GM12878 (cell line): ENCODE data around the gene AP3D1. TPM values are rescaled to one million over a fixed set of nuclear protein-coding genes. Genes with fewer than 3 reads are reported as not detected.

Experiments used
- ATAC-seq: fragments of 200-7000 bp; cut with Tn5 transposase; 3 replicates; pipeline ENCODE4 v1.9.1; 2020; ENCODE audit warnings: mild to moderate bottlenecking, moderate library complexity
- BruUV-seq: library from RNA; stranded (reverse); fragments of 400-500 nt; replicated peaks from 2 replicates; lab custom pipeline; 2021; lab: Mats Ljungman, UMichigan
- CTCF ChIA-PET: fragments of 300-600 bp; sonication (Branson Sonifier 250); formaldehyde crosslinking; extraction: SDS; loops from one replicate; lab custom pipeline; 2021; ENCODE audit warnings: inconsistent platforms; lab: Yijun Ruan, JAX
- POLR2A ChIA-PET: fragments of 350-600 bp; formaldehyde crosslinking; extraction: SDS; loops from one replicate; lab custom pipeline; 2021; ENCODE audit warnings: inconsistent platforms; lab: Charles Lee
- RAD21 ChIA-PET: fragments of 300-600 bp; sonication (Branson Sonifier 250); formaldehyde crosslinking; loops from one replicate; lab custom pipeline; 2023; ENCODE audit warnings: antibody characterized with exemption; ENCODE audit not compliant: unreplicated experiment; lab: Charles Lee
- SMC1A ChIA-PET: fragments of 300-600 bp; sonication (Branson Sonifier 250); formaldehyde crosslinking; loops from one replicate; lab custom pipeline; 2023; ENCODE audit not compliant: unreplicated experiment, uncharacterized antibody; lab: Charles Lee
- DNase-seq: peaks from one replicate; pipeline ENCODE4 v3.0.0-alpha.2; 2011; ENCODE audit warnings: low read depth, low spot score
- FAIRE-seq: peaks from 3 replicates; lab custom pipeline; 2011; peaks lifted over from hg19 to GRCh38; lab: Jason Lieb, UNC
- H2AFZ ChIP-seq: 2 replicates; pipeline ENCODE4 v1.6.0; 2011; ENCODE audit warnings: low read depth, low read length, control low read depth; ENCODE audit not compliant: control insufficient read depth
- H3K27ac ChIP-seq: 2 replicates; pipeline ENCODE4 v1.5.1; 2011; ENCODE audit warnings: control low read depth; ENCODE audit not compliant: control insufficient read depth, insufficient read depth
- H3K27me3 ChIP-seq, 2 experiments: replicated peaks in 1 of 2; 2 replicates each; pipeline versions ENCODE4 v1.6.0 to v1.6.1; 2011; ENCODE audit warnings: low read length in 1 of 2; ENCODE audit not compliant: control insufficient read depth in 2 of 2, insufficient read depth in 2 of 2
- H3K36me3 ChIP-seq, 2 experiments: 2 replicates each; pipeline ENCODE4 v1.5.1; 2011; ENCODE audit warnings: low read length in 1 of 2; ENCODE audit not compliant: control insufficient read depth in 2 of 2, insufficient read depth in 2 of 2
- H3K4me1 ChIP-seq: 2 replicates; pipeline ENCODE4 v1.6.1; 2011; ENCODE audit warnings: mild to moderate bottlenecking, low read length, moderate library complexity, mixed read lengths; ENCODE audit not compliant: control insufficient read depth, insufficient read depth
- H3K4me2 ChIP-seq: 2 replicates; pipeline ENCODE4 v1.6.0; 2011; ENCODE audit warnings: control low read depth; ENCODE audit not compliant: control insufficient read depth, insufficient read depth
- H3K4me3 ChIP-seq: fragments of 200-600 bp; sonication (generic); 2 replicates; pipeline ENCODE4 v1.5.1; 2016
- H3K79me2 ChIP-seq: 2 replicates; pipeline ENCODE4 v1.6.0; 2011; ENCODE audit warnings: low read length; ENCODE audit not compliant: control insufficient read depth, insufficient read depth
- H3K9ac ChIP-seq: 2 replicates; pipeline ENCODE4 v1.8.0; 2011; ENCODE audit warnings: low read length, control low read depth, mixed read lengths; ENCODE audit not compliant: control insufficient read depth, insufficient read depth
- H3K9me3 ChIP-seq: replicated peaks from 3 replicates; pipeline ENCODE4 v1.5.1; 2011; ENCODE audit warnings: mild to moderate bottlenecking, low read length; ENCODE audit not compliant: control insufficient read depth, insufficient read depth
- H4K20me1 ChIP-seq: 2 replicates; pipeline ENCODE4 v1.6.0; 2011; ENCODE audit not compliant: control insufficient read depth, insufficient read depth
- MTA2 ChIP-seq: fragments of 450-650 bp; IDR thresholded peaks from 2 replicates; pipeline ENCODE4 v1.6.1; 2016; ENCODE audit warnings: low read depth, mild to moderate bottlenecking, moderate library complexity
- NR2C2 ChIP-seq: IDR thresholded peaks from 2 replicates; pipeline ENCODE4 v1.6.1; 2011; ENCODE audit warnings: borderline replicate concordance, low read depth; ENCODE audit not compliant: control insufficient read depth, insufficient read length
- POLR2A ChIP-seq: IDR thresholded peaks from 2 replicates; pipeline ENCODE4 v1.6.1; 2011; ENCODE audit warnings: low read depth, mild to moderate bottlenecking, low read length
- RUNX3 ChIP-seq: IDR thresholded peaks from 2 replicates; pipeline ENCODE4 v1.6.1; 2012; ENCODE audit warnings: low read length, inconsistent platforms
- WGBS: methylation state at CpG from one replicate; pipeline ENCODE4 v1.1.6; 2016; ENCODE audit warnings: low lambda C conversion rate; ENCODE audit not compliant: insufficient replicate concordance, insufficient coverage; ENCODE audit errors: missing lambda C conversion rate; 5-methylcytosine and 5-hydroxymethylcytosine counted together
- in situ Hi-C: fragments of 300-500 bp; cut with MboI; formaldehyde crosslinking; loops from 9 replicates; pipeline ENCODE4 v1.14.3; 2018; ENCODE audit warnings: mixed read lengths
- intact Hi-C: fragments of 100-400 bp; cut with micrococcal nuclease; formaldehyde crosslinking; loops from one replicate; pipeline ENCODE4 v1.14.2; 2022; ENCODE audit not compliant: unreplicated experiment
- polyA plus RNA-seq, 11 experiments: library from polyadenylated mRNA; depleted of rRNA in 4 of 11; unstranded in 6 of 11; stranded (reverse) in 5 of 11; fragments of >200 nt; fragmentation: Nextera tagmentation in 4 of 11; fragmentation: Illumina TruSeq in 1 of 11; extraction: Ambion mirVana in 4 of 11; extraction: Trizol in 1 of 11; gene quantifications; 1 replicate in 1 of 11; 2 replicates in 10 of 11; pipeline versions ENCODE4 v1.2.1 to v1.2.3, GENCODE V29; 2011 to 2016; ENCODE audit warnings: inconsistent platforms in 2 of 11, missing spikeins in 2 of 11, low read depth in 1 of 11
- total RNA-seq, 4 experiments: library from RNA; depleted of rRNA in 3 of 4; stranded (reverse); fragments of >200 nt in 3 of 4; fragmentation: Illumina TruSeq in 1 of 4; extraction: Trizol in 1 of 4; gene quantifications; 2 replicates each; pipeline versions ENCODE4 v1.2.1 to v1.2.3, GENCODE V29; 2013 to 2021
- TF ChIP-seq, protein P1 (sequence below): fragments of 450-650 bp; formaldehyde crosslinking; IDR thresholded peaks from 2 replicates; pipeline ENCODE4 v1.4.0; 2020; ENCODE audit warnings: mild to moderate bottlenecking, moderate library complexity
- TF ChIP-seq, protein P2 (sequence below): fragments of 450-650 bp; IDR thresholded peaks from 2 replicates; pipeline ENCODE4 v1.6.1; 2017; ENCODE audit warnings: mild to moderate bottlenecking, low read depth, inconsistent platforms; ENCODE audit not compliant: poor library complexity, severe bottlenecking

Gene AP3D1
- total and polyA plus RNA-seq, 10 of the 15 experiments (the other 5 are each of a cell fraction or from before 2014, with no cell fraction given) = 1.5 to 108 (median 59.1) TPM

DNA sequence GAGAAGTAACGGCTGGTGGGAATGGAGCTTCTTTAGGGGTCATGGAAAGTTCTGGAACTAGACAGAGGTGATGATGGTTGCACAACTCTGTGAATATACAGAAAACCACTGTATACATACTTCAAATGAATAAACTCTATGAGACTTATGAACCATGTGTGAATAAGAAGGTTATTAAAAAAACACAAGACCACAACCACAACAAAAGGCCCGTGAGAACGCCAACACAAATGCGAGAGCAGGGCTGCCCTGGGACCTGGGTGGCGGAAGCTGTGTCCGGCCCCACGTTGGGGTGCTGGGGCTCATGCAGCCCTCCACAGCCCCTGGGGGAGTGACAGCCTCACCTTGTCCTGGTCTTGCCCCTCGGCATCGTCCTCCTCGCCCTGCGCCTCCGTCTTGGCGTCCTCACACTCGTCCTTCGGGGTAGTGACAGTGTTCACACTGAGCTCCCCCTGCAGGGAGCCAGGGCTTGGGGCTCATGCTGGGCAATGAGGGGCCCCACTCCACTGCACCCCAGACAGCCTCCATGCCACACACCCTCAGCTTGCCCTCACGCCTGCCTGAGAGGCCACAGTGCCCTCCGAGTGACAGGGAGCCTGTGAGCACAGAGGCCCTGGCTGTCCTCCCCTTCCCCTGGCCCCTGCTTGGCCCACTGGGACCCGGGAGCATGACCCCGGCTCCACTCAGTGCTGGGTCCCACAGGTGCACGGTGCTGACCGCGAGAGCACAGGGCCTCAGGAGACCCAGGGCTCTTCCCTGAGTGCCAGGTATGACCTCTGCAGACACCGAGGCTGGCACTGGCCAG is 38.6 kb downstream of the AP3D1 start:
- no peaks in the 10 kb centered on the region for H3K9me3 ChIP-seq
- no peak overlapping the region for H3K27ac ChIP-seq
- no TSS peak for BruUV-seq
- no peak overlapping the region for H3K4me3 ChIP-seq
- no peak for TF ChIP-seq MTA2
- TF ChIP-seq POLR2A = peak; percentile 38; the same call in 1 of the 2 replicates
- peak; percentile 21; the same call in 1 of the 2 replicates for TF ChIP-seq RUNX3
- TF ChIP-seq, all 136 proteins: peak for 2
- H3K4me1 ChIP-seq = no peaks in the 10 kb centered on the region
- ATAC-seq (no peak), DNase-seq (no peak), FAIRE-seq (no peak)
- WGBS = 86% methylated on average over 17 of the region's 23 CpGs
- ChIA-PET CTCF (no interaction called here), SMC1A (no interaction called here), RAD21 (no interaction called here), POLR2A (no interaction called here)
- H3K4me2 ChIP-seq = no peak overlapping the region
- H3K27me3 ChIP-seq = no peaks in the 10 kb centered on the region
- intact Hi-C loops = no loop called here
- no peak overlapping the region for H2AFZ ChIP-seq
- H3K79me2 ChIP-seq = no peaks in the 10 kb centered on the region
- no peak overlapping the region for H3K9ac ChIP-seq
- no peaks in the 10 kb centered on the region for H4K20me1 ChIP-seq
- in situ Hi-C loops = no loop called here
- peaks cover 14 to 82% of the 10 kb centered on the region in 2 experiments; a peak in 3 of 4 replicates for H3K36me3 ChIP-seq

DNA sequence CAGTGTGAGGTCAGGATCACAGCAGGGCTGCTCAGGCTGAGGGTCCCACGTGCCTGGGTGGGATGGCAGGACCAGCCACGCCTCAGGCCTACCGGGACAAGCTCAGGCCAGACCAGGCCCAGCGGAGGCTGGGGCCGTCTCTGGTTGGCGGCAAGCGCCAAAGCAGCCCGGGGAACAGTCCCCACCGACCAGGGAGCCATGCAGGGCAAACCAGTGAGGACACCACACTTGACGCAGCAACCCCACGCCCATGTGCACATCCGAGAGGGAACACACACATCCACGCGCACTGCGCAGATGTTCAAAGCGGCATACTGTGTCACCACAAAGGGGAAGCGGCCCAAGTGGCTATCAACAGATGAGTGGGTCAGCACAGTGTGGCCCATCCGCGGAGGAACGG is 39.5 kb downstream of the AP3D1 start:
- Histone ChIP-seq H3K27me3 (no peaks in the 10 kb centered on the region), H3K36me3 (peaks cover 16 to 75% of the 10 kb centered on the region in 2 experiments; a peak in 3 of 4 replicates), H3K27ac (no peak overlapping the region), H3K9ac (no peak overlapping the region), H3K9me3 (no peaks in the 10 kb centered on the region), H2AFZ (no peak overlapping the region), H3K4me2 (no peak overlapping the region), H4K20me1 (no peaks in the 10 kb centered on the region), H3K4me1 (no peaks in the 10 kb centered on the region), H3K4me3 (no peak overlapping the region), H3K79me2 (no peaks in the 10 kb centered on the region)
- SMC1A ChIA-PET = no interaction called here
- CTCF ChIA-PET = no interaction called here
- FAIRE-seq (no peak), DNase-seq (no peak), ATAC-seq (no peak)
- WGBS = 91% methylated on average over 20 of the region's 20 CpGs
- RAD21 ChIA-PET = no interaction called here
- in situ Hi-C loops = no loop called here
- POLR2A ChIA-PET = no interaction called here
- TF ChIP-seq, protein P1, sequence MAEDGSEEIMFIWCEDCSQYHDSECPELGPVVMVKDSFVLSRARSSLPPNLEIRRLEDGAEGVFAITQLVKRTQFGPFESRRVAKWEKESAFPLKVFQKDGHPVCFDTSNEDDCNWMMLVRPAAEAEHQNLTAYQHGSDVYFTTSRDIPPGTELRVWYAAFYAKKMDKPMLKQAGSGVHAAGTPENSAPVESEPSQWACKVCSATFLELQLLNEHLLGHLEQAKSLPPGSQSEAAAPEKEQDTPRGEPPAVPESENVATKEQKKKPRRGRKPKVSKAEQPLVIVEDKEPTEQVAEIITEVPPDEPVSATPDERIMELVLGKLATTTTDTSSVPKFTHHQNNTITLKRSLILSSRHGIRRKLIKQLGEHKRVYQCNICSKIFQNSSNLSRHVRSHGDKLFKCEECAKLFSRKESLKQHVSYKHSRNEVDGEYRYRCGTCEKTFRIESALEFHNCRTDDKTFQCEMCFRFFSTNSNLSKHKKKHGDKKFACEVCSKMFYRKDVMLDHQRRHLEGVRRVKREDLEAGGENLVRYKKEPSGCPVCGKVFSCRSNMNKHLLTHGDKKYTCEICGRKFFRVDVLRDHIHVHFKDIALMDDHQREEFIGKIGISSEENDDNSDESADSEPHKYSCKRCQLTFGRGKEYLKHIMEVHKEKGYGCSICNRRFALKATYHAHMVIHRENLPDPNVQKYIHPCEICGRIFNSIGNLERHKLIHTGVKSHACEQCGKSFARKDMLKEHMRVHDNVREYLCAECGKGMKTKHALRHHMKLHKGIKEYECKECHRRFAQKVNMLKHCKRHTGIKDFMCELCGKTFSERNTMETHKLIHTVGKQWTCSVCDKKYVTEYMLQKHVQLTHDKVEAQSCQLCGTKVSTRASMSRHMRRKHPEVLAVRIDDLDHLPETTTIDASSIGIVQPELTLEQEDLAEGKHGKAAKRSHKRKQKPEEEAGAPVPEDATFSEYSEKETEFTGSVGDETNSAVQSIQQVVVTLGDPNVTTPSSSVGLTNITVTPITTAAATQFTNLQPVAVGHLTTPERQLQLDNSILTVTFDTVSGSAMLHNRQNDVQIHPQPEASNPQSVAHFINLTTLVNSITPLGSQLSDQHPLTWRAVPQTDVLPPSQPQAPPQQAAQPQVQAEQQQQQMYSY (CRISPR knock-in tag) = no peak
- TF ChIP-seq, protein P2, sequence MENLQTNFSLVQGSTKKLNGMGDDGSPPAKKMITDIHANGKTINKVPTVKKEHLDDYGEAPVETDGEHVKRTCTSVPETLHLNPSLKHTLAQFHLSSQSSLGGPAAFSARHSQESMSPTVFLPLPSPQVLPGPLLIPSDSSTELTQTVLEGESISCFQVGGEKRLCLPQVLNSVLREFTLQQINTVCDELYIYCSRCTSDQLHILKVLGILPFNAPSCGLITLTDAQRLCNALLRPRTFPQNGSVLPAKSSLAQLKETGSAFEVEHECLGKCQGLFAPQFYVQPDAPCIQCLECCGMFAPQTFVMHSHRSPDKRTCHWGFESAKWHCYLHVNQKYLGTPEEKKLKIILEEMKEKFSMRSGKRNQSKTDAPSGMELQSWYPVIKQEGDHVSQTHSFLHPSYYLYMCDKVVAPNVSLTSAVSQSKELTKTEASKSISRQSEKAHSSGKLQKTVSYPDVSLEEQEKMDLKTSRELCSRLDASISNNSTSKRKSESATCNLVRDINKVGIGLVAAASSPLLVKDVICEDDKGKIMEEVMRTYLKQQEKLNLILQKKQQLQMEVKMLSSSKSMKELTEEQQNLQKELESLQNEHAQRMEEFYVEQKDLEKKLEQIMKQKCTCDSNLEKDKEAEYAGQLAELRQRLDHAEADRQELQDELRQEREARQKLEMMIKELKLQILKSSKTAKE = no peak
- TF ChIP-seq NR2C2 (no peak), POLR2A (peak; percentile 50; the same call in 1 of the 2 replicates)
- intact Hi-C loops = no loop called here
- no TSS peak for BruUV-seq
